HG03097 (cell line): Measurements from ENCODE around the gene HTR2C.
"Not testable (repeated sequence)": the region's sequence is repeated elsewhere in the genome, so short reads cannot be mapped to it uniquely, and the experiment has no call there.

Experiments used
- ATAC-seq: cut with Tn5 transposase; IDR thresholded peaks from one replicate; pipeline ENCODE4 v1.9.1; 2021; ENCODE audit not compliant: unreplicated experiment, low FRiP score

Gene HTR2C

DNA sequence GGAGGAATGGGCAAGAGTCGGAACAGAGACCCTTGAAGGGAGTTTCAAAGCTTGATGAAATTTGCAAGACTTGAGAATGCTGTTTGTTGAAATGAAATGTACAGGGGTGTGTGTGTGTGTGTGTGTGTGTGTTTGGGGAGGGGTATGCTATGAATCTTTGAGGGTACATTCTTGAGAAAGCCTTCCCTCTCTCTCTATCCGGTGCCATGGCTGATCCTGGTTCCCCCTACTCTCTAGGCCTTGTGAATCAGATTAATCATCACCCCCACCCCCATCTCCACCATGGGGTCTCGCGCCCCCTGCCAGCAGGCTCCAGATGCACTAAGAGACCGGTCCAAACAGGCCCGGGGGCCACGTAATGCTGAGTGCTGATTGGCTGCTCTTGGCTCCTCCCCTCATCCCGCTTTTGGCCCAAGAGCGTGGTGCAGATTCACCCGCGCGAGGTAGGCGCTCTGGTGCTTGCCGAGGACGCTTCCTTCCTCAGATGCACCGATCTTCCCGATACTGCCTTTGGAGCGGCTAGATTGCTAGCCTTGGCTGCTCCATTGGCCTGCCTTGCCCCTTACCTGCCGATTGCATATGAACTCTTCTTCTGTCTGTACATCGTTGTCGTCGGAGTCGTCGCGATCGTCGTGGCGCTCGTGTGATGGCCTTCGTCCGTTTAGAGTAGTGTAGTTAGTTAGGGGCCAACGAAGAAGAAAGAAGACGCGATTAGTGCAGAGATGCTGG lies at the start of gene HTR2C:
HTR2C (plus strand) TSS at position 441 of the 729 bp plus-strand sequence. CDS start 142,851 bp downstream, outside the sequence.
- no peak for ATAC-seq

DNA sequence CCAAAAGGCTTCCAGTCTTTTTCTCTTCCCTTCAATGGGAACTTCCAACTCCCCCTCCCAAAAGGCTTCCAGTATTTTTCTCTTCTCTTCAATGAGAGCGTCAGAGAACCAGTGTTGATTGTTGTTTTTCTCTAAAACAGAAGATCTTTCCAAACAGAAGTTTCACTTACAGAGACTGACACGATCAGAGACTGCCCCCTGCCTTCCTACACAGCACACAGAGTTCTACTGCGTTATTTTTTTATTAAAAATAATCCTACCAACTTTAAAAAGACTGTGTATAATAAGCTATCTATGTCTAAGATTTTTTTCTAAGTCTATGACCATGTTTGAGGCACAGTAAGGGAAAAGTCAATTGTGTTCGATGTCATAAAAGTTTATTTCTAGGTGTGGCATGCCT lies 3.5 kb upstream of the HTR2C start:
- no peak for ATAC-seq

DNA sequence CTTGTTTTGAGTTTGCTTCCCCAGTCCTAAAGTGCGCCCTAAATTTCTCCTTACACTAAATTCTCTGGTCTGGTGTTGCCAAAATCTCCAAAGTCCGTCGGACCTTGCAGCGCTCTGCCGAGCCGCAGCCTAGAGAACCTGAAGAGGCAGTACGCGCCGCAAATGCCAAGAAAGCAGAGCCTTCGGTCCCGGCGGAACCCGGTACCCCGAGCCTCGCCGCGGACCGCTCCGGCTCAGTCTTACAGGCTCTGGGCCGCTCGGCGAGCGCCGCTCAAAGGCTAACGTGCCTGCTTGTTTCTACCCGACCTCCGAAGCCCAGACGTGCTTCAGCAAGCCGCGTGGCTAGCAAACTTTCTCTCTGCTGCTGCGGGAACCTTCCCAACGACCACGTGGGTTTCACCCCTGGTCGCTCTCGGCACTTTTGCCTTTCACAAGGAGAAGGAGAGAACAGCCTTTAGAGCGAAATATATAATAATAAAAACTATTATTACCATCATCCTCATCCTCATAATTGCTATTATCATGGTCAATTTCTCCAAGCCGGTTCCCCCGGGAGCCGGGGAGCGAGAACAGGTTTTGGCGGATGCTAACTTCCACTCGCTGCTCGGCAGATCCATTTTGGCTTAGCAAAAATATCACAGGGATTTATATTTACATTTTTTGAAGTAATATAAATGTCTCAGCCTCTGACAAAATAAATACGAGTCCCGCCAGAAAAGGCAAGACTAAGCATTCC lies 2.2 kb upstream of the HTR2C start:
- no peak for ATAC-seq

DNA sequence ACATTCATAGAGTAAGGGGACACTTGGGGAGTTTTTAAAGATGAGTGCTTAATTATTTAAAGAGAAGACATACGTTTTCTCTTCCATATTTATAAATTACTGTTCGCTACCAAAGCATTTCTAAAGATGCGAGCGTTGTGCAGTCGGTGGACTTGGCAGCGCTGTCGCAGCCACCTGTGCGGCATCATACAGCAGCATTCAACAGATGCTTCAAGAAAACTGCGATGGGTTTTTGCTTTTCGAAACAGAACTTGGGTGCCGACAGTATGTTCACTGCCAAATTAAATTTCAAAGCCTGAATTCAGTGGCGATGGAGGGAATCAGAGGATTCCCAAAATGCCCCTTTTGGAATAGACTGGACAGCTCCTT lies 1.6 kb upstream of the HTR2C start:
- ATAC-seq: no peak

DNA sequence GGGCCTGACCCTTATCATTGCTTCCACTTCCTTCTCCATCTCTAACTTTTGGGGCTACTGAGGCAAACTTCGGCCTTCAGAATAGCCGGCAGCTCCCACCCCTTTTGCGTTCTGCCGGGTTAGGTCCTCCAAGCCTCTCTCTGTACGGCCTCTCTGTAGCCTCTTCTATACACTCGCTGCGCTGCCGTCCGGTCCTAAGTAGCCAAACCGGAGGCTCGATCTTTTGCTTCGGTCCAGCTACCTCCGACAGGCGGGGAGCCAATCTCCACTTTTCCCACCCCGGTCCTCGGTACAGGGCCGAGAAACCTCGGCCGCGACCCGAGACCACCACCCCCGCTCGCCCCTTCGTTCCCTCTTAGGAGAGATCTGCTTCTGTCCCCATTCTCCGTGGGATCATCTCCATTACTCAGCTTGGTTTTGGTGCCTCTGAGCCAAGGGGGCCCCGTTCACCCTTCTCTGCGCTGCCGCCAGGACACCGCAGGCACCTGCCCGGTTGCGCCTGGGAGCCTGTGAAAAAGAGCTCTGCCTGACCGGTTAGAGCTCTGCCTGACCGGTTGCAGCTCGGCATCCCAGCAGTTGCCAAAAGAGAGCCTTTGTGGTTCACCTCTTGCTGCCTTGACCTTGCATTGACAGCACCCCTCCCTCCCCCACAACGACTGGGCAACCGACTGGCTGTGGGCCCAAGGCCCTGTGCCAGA lies 1.0 kb upstream of the HTR2C start:
- ATAC-seq: no peak

DNA sequence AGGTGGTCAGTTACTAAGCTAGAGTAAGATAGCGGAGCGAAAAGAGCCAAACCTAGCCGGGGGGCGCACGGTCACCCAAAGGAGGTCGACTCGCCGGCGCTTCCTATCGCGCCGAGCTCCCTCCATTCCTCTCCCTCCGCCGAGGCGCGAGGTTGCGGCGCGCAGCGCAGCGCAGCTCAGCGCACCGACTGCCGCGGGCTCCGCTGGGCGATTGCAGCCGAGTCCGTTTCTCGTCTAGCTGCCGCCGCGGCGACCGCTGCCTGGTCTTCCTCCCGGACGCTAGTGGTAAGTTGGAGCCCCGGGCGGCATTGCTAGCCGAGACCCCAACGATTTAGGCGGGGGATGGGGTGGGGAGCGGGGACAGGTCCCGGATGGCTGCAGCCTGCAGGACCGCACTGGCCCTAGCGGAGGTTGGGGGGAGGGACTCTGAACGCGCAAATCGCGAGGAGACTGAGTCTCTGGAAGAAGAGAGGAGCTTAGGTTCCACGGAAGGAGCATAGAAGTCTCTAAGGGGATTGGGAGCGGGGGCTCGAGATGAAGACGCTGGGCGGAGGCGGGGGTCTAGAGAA lies 573 bp downstream of the HTR2C start:
- no peak for ATAC-seq

DNA sequence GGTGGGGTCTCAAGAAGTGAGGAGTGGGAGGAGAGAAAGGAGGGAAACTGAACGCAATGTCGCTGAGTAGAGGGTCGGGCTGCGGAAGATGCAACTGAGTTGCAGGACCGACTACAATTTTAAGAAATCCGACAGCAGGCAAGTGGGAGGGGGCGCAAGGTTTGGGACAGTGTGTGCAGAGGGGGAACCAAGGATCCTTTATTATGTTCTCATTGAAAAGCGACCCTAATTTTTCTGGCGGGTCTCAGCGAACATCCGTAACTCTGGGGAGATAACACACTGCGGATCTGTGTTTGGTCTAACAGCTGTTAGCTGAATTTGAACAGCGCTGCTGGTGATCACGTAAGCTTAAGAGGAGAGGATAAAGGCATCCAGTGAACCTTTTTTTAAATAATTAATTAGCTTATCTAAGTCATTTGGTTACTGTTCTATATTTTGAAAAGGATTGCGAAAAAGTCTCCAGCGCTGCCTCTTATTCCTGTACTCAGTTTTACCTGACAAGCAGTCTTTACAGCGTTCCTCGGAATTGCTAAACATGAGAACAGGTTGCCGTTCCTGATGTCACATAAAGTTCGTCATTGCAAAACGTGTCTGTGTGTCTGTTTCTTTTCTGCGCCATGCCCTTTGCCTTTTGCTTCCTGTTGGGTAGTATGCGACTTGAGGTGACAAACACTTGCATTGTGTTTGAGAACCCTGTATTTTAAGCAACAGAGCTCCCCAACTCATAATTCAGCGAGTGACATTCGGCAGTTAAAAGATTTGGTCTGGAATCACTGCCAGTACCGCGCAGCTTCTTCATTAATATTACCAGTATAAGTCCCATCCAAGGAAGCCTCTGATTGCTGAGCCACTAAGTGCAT lies 1.3 kb downstream of the HTR2C start:
- no peak for ATAC-seq

DNA sequence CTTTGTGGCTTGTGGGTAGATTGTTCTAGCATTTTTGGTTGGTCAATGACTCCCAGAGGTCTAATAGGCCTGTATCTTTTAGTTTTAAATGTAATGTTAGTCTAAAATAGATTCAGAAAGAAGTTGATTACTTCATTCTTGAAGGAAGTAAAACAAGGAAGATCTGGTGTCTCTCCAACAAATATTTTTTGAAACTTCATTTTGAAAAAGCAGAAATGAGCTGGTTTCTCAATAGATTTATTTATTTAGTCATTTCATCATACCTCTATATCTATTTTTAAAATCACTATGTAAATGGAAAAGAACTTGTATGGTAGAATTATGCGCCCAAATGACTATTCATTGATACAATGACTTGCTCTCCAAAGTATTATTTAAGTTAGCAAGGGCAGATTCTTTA lies 7.2 kb downstream of the HTR2C start:
- ATAC-seq: no peak

DNA sequence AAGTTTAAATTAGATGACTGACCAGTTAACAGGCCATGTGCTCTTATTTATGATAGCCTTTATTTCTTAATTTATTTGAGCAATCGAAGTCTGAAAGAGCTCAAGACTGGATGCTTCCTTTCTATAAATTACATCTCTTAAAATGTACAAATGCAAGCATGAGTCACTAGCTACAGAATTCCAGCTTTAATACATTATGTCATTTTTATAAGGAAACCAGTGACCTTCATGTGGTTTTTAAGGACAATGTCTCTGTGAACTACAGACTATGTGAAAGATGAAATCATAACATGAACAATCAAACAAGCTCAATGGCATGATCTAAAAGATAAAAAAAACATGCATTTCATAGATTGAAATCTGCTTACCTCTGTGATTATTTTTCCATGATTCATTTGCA lies 15.4 kb downstream of the HTR2C start:
- ATAC-seq: no peak

DNA sequence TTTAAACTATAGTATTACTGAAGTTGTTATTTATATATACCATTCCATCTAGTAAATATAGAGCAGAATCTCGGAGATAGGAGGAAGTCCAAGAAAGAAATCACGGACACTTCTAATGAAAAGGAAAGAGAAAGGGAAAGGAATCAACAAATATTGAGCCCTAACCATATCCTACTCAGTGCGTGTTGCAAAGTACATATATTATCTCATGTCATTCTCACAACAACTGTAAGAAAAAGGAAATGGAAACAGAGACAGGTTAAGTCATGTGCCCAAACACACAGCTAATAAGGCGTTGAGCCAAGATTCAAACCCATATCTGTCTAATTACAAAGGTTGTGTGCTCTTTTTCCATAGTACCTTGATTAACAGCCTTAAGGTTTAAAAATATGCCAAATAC lies 16.0 kb downstream of the HTR2C start:
- no peak for ATAC-seq

DNA sequence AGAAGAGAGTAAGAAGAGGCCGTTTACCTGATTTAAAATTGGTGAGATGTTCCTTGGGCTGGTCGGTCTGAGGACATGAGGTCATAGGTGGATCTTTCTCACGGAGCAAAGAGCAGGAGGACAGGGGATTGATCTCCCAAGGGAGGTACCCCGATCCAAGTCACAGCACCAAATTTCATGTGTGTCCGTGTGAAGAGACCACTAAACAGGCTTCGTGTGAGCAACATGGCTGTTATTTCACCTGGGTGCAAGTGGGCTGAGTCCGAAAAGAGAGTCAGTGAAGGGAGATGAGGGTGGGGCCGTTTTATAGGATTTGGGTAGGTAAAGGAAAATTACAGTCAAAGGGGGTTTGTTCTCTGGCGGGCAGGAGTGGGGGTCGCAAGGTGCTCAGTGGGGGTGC lies 22.7 kb downstream of the HTR2C start:
- not testable (repeated sequence) for ATAC-seq

DNA sequence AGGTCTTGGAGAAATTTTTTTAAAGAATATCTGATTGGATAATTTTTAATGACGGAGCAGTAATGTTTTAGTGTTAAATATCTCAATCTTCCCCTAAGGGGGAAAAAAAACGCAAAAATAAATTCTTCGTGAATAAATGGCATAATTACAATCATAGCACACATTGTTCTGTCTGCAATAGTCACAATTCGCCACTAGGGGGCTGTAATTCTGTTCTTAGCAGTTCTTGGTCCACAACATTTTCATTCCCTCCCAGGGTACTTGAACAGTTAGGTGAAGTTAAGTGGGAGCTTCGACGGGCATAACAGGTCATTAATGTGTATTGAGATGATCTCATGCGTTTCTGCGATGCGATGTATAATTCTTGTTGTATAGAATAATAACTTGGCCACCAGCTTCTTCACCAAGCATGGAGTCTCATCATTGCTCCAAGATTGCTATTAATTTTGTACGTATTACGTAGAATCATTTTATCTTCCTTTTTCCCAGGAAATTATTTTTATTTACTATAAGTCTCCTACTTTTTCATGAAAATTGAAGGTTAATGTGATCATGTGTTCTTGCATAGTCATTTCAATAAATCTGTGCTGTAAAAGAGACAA lies 27.2 kb downstream of the HTR2C start:
- ATAC-seq: peak; percentile 63

DNA sequence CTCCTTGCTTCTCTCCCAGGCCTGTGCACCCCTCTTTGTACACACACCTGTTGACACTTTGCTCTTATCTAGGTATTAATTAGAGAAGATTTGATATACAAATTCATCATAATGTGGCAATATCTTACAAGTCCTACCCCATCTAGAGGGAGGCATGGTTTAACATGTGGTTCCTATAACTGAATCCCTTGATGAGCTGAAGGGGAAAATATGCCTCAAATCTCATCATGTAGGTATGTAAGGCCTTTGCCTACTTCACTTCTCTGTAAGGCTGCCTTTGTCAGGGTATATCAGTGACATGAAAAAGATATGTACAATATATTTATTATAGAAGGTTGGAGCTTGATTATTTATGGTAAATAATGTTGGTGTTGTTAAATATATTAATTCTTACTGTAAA lies 31.9 kb downstream of the HTR2C start:
- no peak for ATAC-seq

DNA sequence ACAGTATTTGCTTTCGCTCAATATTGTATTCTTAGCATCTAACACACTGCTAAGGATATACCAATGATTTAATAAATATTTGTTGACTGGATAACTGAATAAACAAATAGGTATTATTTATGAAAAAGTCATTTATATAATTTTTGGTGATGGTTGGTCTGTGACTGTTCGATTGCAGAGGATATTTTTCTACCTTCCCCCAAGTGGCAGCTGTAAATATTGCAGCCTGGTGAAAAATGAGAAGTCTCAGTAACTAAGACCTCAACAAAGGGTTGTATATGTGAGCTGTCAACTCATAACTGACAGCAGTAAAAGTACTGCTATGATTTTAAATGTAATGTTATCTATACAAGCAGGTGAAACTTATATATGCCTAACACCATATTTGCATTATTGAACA lies 36.0 kb downstream of the HTR2C start:
- ATAC-seq: no peak

DNA sequence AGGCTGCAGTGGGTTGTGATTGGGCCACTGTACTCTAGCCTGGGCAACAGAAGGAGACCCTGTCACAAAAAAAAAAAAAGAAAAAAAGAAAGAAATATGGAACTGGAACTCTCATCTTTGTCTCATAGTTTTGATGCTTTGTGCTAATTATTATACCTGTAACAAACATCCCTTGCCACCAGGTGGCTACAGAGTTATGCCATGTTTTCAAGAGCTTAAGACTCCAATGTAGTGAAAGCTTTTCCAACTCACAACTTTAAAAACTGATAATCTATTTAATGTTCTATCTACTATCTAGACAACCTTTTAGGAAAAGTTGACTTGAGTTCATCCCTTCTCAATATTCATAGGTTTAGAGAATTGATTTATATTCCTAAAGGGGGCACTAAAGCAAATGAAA lies 42.4 kb downstream of the HTR2C start:
- no peak for ATAC-seq

DNA sequence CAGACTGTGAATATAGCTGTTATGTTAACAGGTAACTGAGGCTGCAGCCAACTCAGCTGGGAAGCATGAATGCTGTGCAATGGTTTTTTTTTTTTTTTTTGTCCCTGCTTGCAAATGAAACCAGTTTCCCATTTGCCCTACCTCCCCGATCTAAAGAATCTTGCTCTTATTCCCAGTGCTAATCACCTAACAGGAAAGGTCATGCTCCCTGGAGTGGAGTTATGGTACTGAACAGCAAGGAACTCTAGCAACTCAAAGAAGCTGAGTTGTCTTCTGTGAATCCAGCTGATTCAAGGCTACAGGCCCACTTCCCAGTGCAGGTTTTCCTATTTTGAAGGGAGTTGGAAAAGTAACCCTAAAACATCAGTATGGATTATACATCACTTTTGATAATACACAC lies 52.1 kb downstream of the HTR2C start:
- no peak for ATAC-seq

DNA sequence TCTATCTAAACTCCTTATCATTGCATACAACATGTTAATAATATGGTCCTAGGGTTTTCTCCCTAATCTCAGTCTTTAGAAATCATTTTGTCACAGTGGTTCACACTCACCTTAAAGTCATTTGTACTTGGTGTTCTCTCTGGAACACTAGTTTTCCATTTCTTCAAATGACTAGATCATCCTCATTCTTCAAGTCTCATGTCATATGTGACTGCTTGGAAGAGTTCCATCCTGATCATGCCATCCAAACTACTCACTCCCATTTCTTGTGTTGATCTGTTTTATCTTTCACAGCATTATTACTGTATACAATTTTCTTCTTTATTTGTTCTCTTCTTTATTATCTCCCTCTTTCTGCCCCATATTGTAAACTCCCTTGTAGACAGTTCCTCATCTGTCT lies 66.5 kb downstream of the HTR2C start:
- no peak for ATAC-seq

DNA sequence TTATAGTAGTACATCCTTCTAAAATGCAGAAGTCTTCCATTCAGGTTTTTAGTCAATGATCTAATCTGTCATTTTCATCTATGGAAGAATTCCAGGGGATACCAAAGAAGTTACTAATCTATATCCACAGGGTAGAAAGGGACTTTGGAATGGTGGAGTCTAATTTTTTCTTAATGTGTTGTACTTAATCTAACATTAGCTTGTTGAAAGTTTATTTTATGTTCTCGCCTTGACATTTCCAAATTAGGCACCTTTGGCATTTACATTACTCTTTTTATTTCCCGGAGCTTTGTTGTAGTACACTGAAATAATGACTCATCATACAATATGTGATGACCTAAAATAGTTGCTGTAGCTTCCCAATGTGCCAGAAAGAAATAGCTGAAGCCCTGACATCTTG lies 91.5 kb downstream of the HTR2C start:
- ATAC-seq: no peak

DNA sequence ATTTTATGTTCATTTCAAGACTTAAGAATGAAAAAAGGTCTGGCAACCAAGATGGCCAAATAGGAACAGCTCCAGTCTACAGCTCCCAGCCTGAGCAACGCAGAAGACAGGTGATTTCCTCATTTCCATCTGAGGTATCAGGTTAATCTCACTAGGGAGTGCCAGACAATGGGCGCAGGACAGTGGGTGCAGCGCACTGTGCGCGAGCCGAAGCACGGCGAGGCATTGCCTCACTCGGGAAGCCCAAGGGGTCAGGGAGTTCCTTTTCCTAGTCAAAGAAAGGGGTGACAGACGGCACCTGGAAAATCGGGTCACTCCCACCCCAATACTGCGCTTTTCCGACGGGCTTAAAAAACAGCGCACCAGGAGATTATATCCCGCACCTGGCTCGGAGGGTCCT lies 116.6 kb downstream of the HTR2C start:
- not testable (repeated sequence) for ATAC-seq

DNA sequence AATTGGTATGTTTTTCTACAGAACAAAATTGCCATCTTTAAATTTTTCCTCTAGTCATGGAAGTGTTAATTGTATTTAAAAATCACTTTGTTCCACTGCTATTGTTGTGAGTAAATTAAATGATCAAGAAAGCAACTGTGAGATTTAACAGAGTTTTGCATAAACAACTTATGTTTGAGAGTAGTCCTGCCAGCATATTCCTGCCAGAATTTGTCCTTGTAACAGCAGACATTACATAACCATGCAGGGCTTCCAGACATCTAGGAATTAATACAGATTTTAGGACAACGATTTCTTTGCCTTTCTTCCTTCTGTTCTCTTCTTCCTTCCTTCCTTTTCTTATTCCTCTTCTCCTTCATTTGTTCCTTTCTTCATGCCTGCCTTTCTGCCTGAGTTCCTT lies 125.5 kb downstream of the HTR2C start:
- ATAC-seq: no peak
